HCT116 (cell line): ENCODE results near the gene CYRIA. TPM values are rescaled to one million over a fixed set of nuclear protein-coding genes. Genes with fewer than 3 reads are reported as not detected.

Experiments
- ATAC-seq: fragments of 200-7000 bp; cut with Tn5 transposase; 2 replicates; pipeline ENCODE4 v1.9.1; 2020; ENCODE audit warnings: mild to moderate bottlenecking, moderate library complexity
- BruUV-seq: library from RNA; stranded (reverse); fragments of 400-500 nt; replicated peaks from 2 replicates; lab custom pipeline; 2021; lab: Mats Ljungman, UMichigan
- CTCF ChIA-PET: fragments of 300-600 bp; sonication (Branson Sonifier 250); formaldehyde crosslinking; loops from one replicate; lab custom pipeline; 2021; ENCODE audit warnings: antibody characterized with exemption; lab: Charles Lee
- POLR2A ChIA-PET: fragments of 300-600, 350-600 bp; sonication (Branson Sonifier 250); formaldehyde crosslinking; loops from one replicate; lab custom pipeline; 2021; ENCODE audit warnings: antibody characterized with exemption; lab: Charles Lee
- RAD21 ChIA-PET, 2 experiments: fragments of 300-600 bp; sonication (Branson Sonifier 250); formaldehyde crosslinking; loops; one replicate each; lab custom pipeline; 2023; ENCODE audit warnings: low total read pairs in 2 of 2; ENCODE audit not compliant: uncharacterized antibody in 2 of 2, unreplicated experiment in 2 of 2, low non-redundant PET in 1 of 2; lab: Charles Lee
- DNase-seq: peaks from one replicate; pipeline ENCODE4 v3.0.0-alpha.2; 2010; ENCODE audit warnings: low read depth, low spot score
- H2AFZ ChIP-seq: fragments of 200-600 bp; shearing (Covaris generic), sonication (generic); 2 replicates; pipeline ENCODE4 v1.6.1; 2017; ENCODE audit warnings: low read depth, mixed run types, mixed read lengths, antibody characterized with exemption, low read length; ENCODE audit not compliant: poor library complexity, severe bottlenecking
- H3K27ac ChIP-seq: 2 replicates; pipeline ENCODE4 v1.5.1; 2012; ENCODE audit warnings: low read depth, low read length
- H3K27me3 ChIP-seq: fragments of 200-600 bp; sonication (generic); 2 replicates; pipeline ENCODE4 v1.6.1; 2016; ENCODE audit warnings: mixed run types, low read length, mixed read lengths; ENCODE audit not compliant: insufficient read depth
- H3K36me3 ChIP-seq, 2 experiments: fragments of 200-500 bp in 1 of 2; fragments of 200-600 bp in 1 of 2; sonication (Bioruptor generic) in 1 of 2; sonication (generic) in 1 of 2; 2 replicates each; pipeline versions ENCODE4 v1.5.1 to v1.6.1; 2014 to 2016; ENCODE audit warnings: low read length in 2 of 2, inconsistent platforms in 1 of 2, mixed read lengths in 1 of 2, mixed run types in 1 of 2; ENCODE audit not compliant: insufficient read depth in 2 of 2, control insufficient read depth in 1 of 2
- H3K4me1 ChIP-seq, 2 experiments: fragments of 200-600 bp in 1 of 2; sonication (generic) in 1 of 2; 2 replicates each; pipeline versions ENCODE4 v1.5.1 to v1.6.1; 2012 to 2017; ENCODE audit warnings: low read length in 2 of 2, inconsistent platforms in 1 of 2, mild to moderate bottlenecking in 1 of 2, mixed read lengths in 1 of 2, mixed run types in 1 of 2, moderate library complexity in 1 of 2; ENCODE audit not compliant: insufficient read depth in 2 of 2, control insufficient read depth in 1 of 2
- H3K4me2 ChIP-seq: fragments of 200-600 bp; sonication (generic); 2 replicates; pipeline ENCODE4 v1.6.1; 2017; ENCODE audit warnings: mixed run types, low read length, mixed read lengths
- H3K4me3 ChIP-seq, 2 experiments: fragments of 200-600 bp in 1 of 2; sonication (generic) in 1 of 2; replicated peaks in 1 of 2; 2 replicates each; pipeline ENCODE4 v1.5.1; 2011 to 2016; ENCODE audit warnings: low read length in 2 of 2, control low read depth in 1 of 2, low read depth in 1 of 2, mild to moderate bottlenecking in 1 of 2, mixed read lengths in 1 of 2, mixed run types in 1 of 2
- H3K79me2 ChIP-seq: fragments of 200-600 bp; sonication (generic); 2 replicates; pipeline ENCODE4 v1.6.1; 2017; ENCODE audit warnings: mild to moderate bottlenecking, mixed run types, low read length, moderate library complexity, mixed read lengths; ENCODE audit not compliant: insufficient read depth
- H3K9ac ChIP-seq: fragments of 200-600 bp; sonication (generic); 2 replicates; pipeline ENCODE4 v1.6.1; 2016; ENCODE audit warnings: low read length, mixed read lengths
- H3K9me2 ChIP-seq: fragments of 200-600 bp; sonication (generic), shearing (Covaris generic); 2 replicates; pipeline ENCODE4 v1.6.1; 2017; ENCODE audit warnings: mixed run types, mild to moderate bottlenecking, moderate library complexity; ENCODE audit not compliant: insufficient read depth
- H3K9me3 ChIP-seq, 2 experiments: fragments of 200-500 bp in 1 of 2; fragments of 200-600 bp in 1 of 2; sonication (Bioruptor generic) in 1 of 2; sonication (generic) in 1 of 2; 2 replicates each; pipeline ENCODE4 v1.6.1; 2014 to 2017; ENCODE audit warnings: low read length in 2 of 2, mixed read lengths in 2 of 2, inconsistent platforms in 1 of 2, low read depth in 1 of 2, mild to moderate bottlenecking in 1 of 2, mixed run types in 1 of 2, moderate library complexity in 1 of 2; ENCODE audit not compliant: control insufficient read depth in 1 of 2, insufficient read depth in 1 of 2
- H4K20me1 ChIP-seq: fragments of 200-600 bp; sonication (generic), shearing (Covaris generic); 2 replicates; pipeline ENCODE4 v1.6.1; 2017; ENCODE audit warnings: mixed run types, mild to moderate bottlenecking, moderate library complexity; ENCODE audit not compliant: insufficient read depth
- ATF3 ChIP-seq: IDR thresholded peaks from 2 replicates; pipeline ENCODE4 v1.6.1; 2012
- CBX3 ChIP-seq: IDR thresholded peaks from 2 replicates; pipeline ENCODE4 v1.6.1; 2012; ENCODE audit warnings: low read depth
- ELF1 ChIP-seq: IDR thresholded peaks from 2 replicates; pipeline ENCODE4 v1.6.1; 2012; ENCODE audit warnings: low read depth, borderline replicate concordance
- EZH2 ChIP-seq: fragments of 200-600 bp; sonication (generic); IDR thresholded peaks from 2 replicates; pipeline ENCODE4 v1.6.1; 2017; ENCODE audit warnings: antibody characterized with exemption, mixed run types
- EZH2phosphoT487 ChIP-seq: fragments of 200-600 bp; IDR thresholded peaks from 2 replicates; pipeline ENCODE4 v1.6.1; 2018; ENCODE audit warnings: antibody characterized with exemption, borderline replicate concordance
- FOSL1 ChIP-seq: IDR thresholded peaks from 2 replicates; pipeline ENCODE4 v1.6.1; 2012; ENCODE audit warnings: low read depth
- JUND ChIP-seq: IDR thresholded peaks from 2 replicates; pipeline ENCODE4 v1.6.1; 2012
- MAX ChIP-seq: IDR thresholded peaks from 2 replicates; pipeline ENCODE4 v1.6.1; 2012
- POLR2AphosphoS5 ChIP-seq: IDR thresholded peaks from 2 replicates; pipeline ENCODE4 v1.6.1; 2011; ENCODE audit warnings: mild to moderate bottlenecking, low read depth, low read length, moderate library complexity
- SIN3A ChIP-seq: IDR thresholded peaks from 2 replicates; pipeline ENCODE4 v1.6.1; 2012; ENCODE audit warnings: low read depth
- TCF7L2 ChIP-seq: IDR thresholded peaks from 2 replicates; pipeline ENCODE4 v1.7.0; 2011; ENCODE audit warnings: borderline replicate concordance, inconsistent platforms; ENCODE audit not compliant: insufficient read depth, insufficient read length; ENCODE audit errors: extremely low read depth
- ZFX ChIP-seq: fragments of 450-650 bp; IDR thresholded peaks from 2 replicates; pipeline ENCODE4 v1.6.1; 2017
- intact Hi-C: fragments of 100-400 bp; cut with micrococcal nuclease; formaldehyde crosslinking; loops from 2 replicates; pipeline ENCODE4 v1.10.0; 2022
- total RNA-seq: library from RNA; stranded (reverse); gene quantifications from one replicate; pipeline ENCODE4 v1.2.1, GENCODE V29; 2021; ENCODE audit not compliant: unreplicated experiment

The CYRIA gene
- total RNA-seq, 1 experiment from 2014 or later, result 0.44 TPM

GRCh38 chr2:16709769-16710168 lies 44.1 kb upstream of the CYRIA start (continued):
- TF ChIP-seq MAX (no peak), POLR2AphosphoS5 (no peak)
- TF ChIP-seq, all 23 proteins: peak for 0

- H3K9ac ChIP-seq, result no peak overlapping the region
- intact Hi-C loops, result no loop called here
- no peak for TF ChIP-seq MAX
- no peak for TF ChIP-seq JUND
- no peak for TF ChIP-seq CBX3
- no peak overlapping the region for H2AFZ ChIP-seq
- no peaks in the 10 kb centered on the region for H3K9me3 ChIP-seq
- H4K20me1 ChIP-seq, result no peaks in the 10 kb centered on the region; the same call in 1 of the 2 replicates
- peaks cover 46% of the 10 kb centered on the region for H3K27me3 ChIP-seq
- DNase-seq (no peak), ATAC-seq (no peak)
- H3K4me1 ChIP-seq, result no peaks in the 10 kb centered on the region
- H3K4me2 ChIP-seq, result no peak overlapping the region
- ChIA-PET CTCF (no interaction called here), POLR2A (no interaction called here), RAD21 (no interaction called here)
- H3K9me2 ChIP-seq, result no peaks in the 10 kb centered on the region
- H3K79me2 ChIP-seq, result no peaks in the 10 kb centered on the region
- no peak overlapping the region for H3K27ac ChIP-seq
- no peaks in the 10 kb centered on the region for H3K36me3 ChIP-seq
- no peak overlapping the region for H3K4me3 ChIP-seq
- BruUV-seq, result no TSS peak
Measured at GRCh38 chr2:16708173-16708572, 42.5 kb upstream of the CYRIA start.

- RAD21 ChIA-PET, result no interaction called here
- no peak overlapping the region for H3K4me3 ChIP-seq
Measured at GRCh38 chr2:16707014-16707623, 41.5 kb upstream of the CYRIA start.

More at GRCh38 chr2:16707014-16707623, 41.5 kb upstream of the CYRIA start:
- H2AFZ ChIP-seq, result no peak overlapping the region
- intact Hi-C loops, result no loop called here
- H3K9ac ChIP-seq, result no peak overlapping the region
- CTCF ChIA-PET, result no interaction called here
- TF ChIP-seq ATF3 (no peak), JUND (no peak), EZH2 (no peak), POLR2AphosphoS5 (no peak), TCF7L2 (no peak), SIN3A (no peak), ZFX (no peak), ELF1 (no peak), FOSL1 (no peak), EZH2phosphoT487 (no peak)
- no peak overlapping the region for H3K27ac ChIP-seq
- H3K36me3 ChIP-seq, result no peaks in the 10 kb centered on the region
- H3K27me3 ChIP-seq, result peaks cover 46% of the 10 kb centered on the region
- H3K79me2 ChIP-seq, result no peaks in the 10 kb centered on the region
- no peaks in the 10 kb centered on the region for H3K9me3 ChIP-seq
- no peak for DNase-seq
- H3K4me2 ChIP-seq, result no peak overlapping the region
- no peaks in the 10 kb centered on the region for H3K4me1 ChIP-seq
- ATAC-seq, result no peak
- BruUV-seq, result no TSS peak
- H4K20me1 ChIP-seq, result no peaks in the 10 kb centered on the region; the same call in 1 of the 2 replicates
- POLR2A ChIA-PET, result no interaction called here
- H3K9me2 ChIP-seq, result no peaks in the 10 kb centered on the region
